Sigmoid colon (tissue), 3 donors: ENCODE data around the gene HHAT.

Source experiments
- CTCF ChIP-seq, 4 experiments: fragments of 450-650 bp in 3 of 4; fragments of 200-600 bp in 1 of 4; IDR thresholded peaks; one replicate each; pipeline ENCODE4 v1.5.1; 2016 to 2019; ENCODE audit warnings: antibody characterized with exemption in 4 of 4, mild to moderate bottlenecking in 3 of 4, moderate library complexity in 2 of 4
- POLR2A ChIP-seq, 2 donors: fragments of 450-650 bp; IDR thresholded peaks; one replicate each; pipeline ENCODE4 v1.6.1; 2016; ENCODE audit warnings: antibody characterized with exemption in 2 of 2, mild to moderate bottlenecking in 2 of 2, moderate library complexity in 2 of 2

- TF ChIP-seq POLR2A (IDR thresholded peaks at IDR 0.05) (no peak), CTCF (IDR thresholded peaks at IDR 0.05) (no peak)
These were observed 85.2 kb downstream of the HHAT start for GRCh38 chr1:210413951-210414350.
